Measurements from ENCODE around the gene PNMA8A.

DNA sequence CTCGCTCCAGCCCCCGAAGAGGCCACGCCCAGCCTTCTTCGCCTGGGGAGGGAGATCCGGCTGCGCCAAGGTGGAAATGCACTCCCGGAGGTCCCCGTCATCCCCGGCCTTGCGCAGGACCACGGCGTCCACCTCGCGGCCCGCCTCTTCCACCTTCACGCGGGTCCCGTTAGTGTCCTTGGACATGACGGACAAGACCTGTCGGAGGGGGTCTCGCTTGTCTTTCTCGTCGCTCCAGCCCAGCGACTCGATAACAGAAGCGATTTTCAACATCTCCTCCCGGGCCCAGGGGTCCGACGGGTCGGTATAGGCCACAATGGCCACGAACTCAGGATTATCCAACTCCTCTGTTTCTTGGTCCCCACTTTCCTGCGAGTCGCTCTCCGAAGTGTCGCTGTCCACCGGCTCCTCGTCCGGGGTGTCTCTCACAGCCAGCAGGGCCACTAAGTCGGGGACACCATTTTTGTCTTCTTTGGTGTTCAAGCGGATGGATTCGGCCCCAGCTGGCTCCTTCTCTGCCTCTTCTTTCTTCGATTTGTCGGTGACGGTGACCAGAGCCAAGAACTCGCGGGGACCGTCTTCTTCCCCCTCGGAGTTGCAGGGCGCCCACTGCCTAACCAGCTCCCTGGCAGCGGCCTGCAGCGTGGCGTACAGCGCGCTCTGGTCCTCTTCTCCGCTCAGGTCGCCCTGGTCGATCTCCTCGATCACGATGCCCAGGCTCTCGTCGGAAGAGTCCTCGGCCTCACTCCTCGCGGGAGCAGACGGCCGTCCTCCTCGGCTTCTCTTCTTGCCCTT lies 23.0 kb upstream of the PNMA8A start:
- TF ChIP-seq RAD21 (IDR thresholded peaks at IDR 0.05; ENCODE audit: low read depth) (no peak), POLR2A (IDR thresholded peaks at IDR 0.05; ENCODE audit: borderline replicate concordance, extremely low read depth, insufficient read depth, insufficient read length) (no peak)
- TF ChIP-seq, protein P1, sequence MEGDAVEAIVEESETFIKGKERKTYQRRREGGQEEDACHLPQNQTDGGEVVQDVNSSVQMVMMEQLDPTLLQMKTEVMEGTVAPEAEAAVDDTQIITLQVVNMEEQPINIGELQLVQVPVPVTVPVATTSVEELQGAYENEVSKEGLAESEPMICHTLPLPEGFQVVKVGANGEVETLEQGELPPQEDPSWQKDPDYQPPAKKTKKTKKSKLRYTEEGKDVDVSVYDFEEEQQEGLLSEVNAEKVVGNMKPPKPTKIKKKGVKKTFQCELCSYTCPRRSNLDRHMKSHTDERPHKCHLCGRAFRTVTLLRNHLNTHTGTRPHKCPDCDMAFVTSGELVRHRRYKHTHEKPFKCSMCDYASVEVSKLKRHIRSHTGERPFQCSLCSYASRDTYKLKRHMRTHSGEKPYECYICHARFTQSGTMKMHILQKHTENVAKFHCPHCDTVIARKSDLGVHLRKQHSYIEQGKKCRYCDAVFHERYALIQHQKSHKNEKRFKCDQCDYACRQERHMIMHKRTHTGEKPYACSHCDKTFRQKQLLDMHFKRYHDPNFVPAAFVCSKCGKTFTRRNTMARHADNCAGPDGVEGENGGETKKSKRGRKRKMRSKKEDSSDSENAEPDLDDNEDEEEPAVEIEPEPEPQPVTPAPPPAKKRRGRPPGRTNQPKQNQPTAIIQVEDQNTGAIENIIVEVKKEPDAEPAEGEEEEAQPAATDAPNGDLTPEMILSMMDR (IDR thresholded peaks at IDR 0.05 in 2 of 3, conservative IDR thresholded peaks at IDR 0.05 in 1 of 3; ENCODE audit: borderline replicate concordance in 1 of 3, insufficient read depth in 1 of 3, low read depth in 2 of 3, low read length in 2 of 3), result no peak
